RWPE2 (cell line): ENCODE results near the gene PLCL1.

Experiments used
- ATAC-seq: fragments of 200-7000 bp; cut with Tn5 transposase; 3 replicates; pipeline ENCODE4 v1.9.1; 2021; ENCODE audit warnings: low read depth
- DNase-seq: peaks from one replicate; pipeline ENCODE4 v3.0.0-alpha.2; 2020; ENCODE audit warnings: low spot score
- H3K27ac ChIP-seq: fragments of 450-650 bp; 2 replicates; pipeline ENCODE4 v1.5.1; 2017; ENCODE audit warnings: mild to moderate bottlenecking; ENCODE audit not compliant: poor library complexity, severe bottlenecking
- H3K27me3 ChIP-seq: fragments of 250-450 bp; sonication (Bioruptor Pico); 2 replicates; pipeline ENCODE4 v1.5.1; 2021; ENCODE audit warnings: mild to moderate bottlenecking, moderate library complexity; ENCODE audit not compliant: insufficient read depth, poor library complexity, severe bottlenecking
- H3K36me3 ChIP-seq: fragments of 250-450 bp; sonication (Bioruptor Pico); 2 replicates; pipeline ENCODE4 v1.5.1; 2020; ENCODE audit warnings: low read depth, mild to moderate bottlenecking, moderate library complexity
- H3K4me1 ChIP-seq: fragments of 250-450 bp; sonication (Bioruptor Pico); 2 replicates; pipeline ENCODE4 v1.5.1; 2021; ENCODE audit warnings: mild to moderate bottlenecking, moderate library complexity; ENCODE audit not compliant: insufficient read depth, poor library complexity, severe bottlenecking
- H3K4me3 ChIP-seq: fragments of 250-450 bp; sonication (Bioruptor Pico); 2 replicates; pipeline ENCODE4 v1.5.1; 2021; ENCODE audit warnings: mild to moderate bottlenecking, moderate library complexity; ENCODE audit not compliant: severe bottlenecking
- H3K9me3 ChIP-seq: fragments of 250-450 bp; sonication (Bioruptor Pico); 2 replicates; pipeline ENCODE4 v1.5.1; 2021; ENCODE audit warnings: mild to moderate bottlenecking, moderate library complexity; ENCODE audit not compliant: severe bottlenecking
- TF ChIP-seq, protein P1 (sequence below): fragments of 450-650 bp; IDR thresholded peaks from one replicate; pipeline ENCODE4 v1.5.1; 2017; ENCODE audit warnings: mild to moderate bottlenecking, moderate library complexity; ENCODE audit not compliant: poor library complexity, severe bottlenecking

PLCL1 gene

DNA sequence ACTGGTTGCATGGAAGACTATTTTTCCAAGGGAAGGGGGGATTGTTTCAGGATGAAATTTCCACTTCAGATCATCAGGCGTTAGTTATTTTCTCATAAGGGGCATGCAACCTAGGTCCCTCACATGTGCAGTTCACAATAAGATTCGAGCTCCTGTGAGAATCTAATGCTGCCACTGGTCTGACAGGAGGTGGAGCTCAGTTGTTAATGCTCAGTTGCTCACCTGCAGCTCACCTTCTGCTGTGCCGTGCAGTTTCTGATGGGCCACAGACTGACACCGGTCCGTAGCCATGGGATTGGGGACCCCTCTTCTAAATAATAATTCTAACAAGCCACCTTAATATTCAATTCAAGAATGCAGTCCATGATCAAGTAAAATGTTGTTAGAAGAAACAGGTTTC, 34.9 kb downstream of the PLCL1 start:
- ATAC-seq = no peak
- no peaks in the 10 kb centered on the region for H3K36me3 ChIP-seq

DNA sequence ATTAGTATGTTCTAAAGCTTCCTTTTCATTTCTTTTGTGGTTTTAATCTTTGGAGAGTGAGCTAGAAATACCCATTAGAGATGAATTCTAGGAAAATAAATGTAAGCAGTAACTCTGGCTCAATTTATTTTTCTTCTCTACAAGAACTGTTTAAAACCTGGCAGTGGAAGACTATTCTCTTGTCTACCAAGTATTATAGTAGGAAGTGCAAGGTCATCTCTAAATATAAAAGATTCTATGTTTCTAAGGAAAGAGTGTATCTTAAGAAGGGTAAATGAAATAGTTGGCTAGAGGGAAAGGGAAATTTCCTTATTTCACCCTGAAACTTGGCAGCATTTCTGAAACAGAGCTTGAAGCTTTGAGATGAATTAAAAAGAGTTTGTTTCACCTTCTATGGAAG, 35.5 kb downstream of the PLCL1 start:
- Histone ChIP-seq H3K4me3 (no peak overlapping the region), H3K9me3 (no peaks in the 10 kb centered on the region), H3K27ac (no peak overlapping the region), H3K27me3 (no peaks in the 10 kb centered on the region), H3K36me3 (no peaks in the 10 kb centered on the region), H3K4me1 (no peaks in the 10 kb centered on the region)
- ATAC-seq = no peak
- no peak for DNase-seq
- TF ChIP-seq, protein P1, sequence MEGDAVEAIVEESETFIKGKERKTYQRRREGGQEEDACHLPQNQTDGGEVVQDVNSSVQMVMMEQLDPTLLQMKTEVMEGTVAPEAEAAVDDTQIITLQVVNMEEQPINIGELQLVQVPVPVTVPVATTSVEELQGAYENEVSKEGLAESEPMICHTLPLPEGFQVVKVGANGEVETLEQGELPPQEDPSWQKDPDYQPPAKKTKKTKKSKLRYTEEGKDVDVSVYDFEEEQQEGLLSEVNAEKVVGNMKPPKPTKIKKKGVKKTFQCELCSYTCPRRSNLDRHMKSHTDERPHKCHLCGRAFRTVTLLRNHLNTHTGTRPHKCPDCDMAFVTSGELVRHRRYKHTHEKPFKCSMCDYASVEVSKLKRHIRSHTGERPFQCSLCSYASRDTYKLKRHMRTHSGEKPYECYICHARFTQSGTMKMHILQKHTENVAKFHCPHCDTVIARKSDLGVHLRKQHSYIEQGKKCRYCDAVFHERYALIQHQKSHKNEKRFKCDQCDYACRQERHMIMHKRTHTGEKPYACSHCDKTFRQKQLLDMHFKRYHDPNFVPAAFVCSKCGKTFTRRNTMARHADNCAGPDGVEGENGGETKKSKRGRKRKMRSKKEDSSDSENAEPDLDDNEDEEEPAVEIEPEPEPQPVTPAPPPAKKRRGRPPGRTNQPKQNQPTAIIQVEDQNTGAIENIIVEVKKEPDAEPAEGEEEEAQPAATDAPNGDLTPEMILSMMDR = no peak

More for the DNA sequence above, 34.9 kb downstream of the PLCL1 start:
- no peaks in the 10 kb centered on the region for H3K4me1 ChIP-seq
- no peak overlapping the region for H3K4me3 ChIP-seq
- no peak overlapping the region for H3K27ac ChIP-seq
- no peaks in the 10 kb centered on the region for H3K9me3 ChIP-seq
- H3K27me3 ChIP-seq = no peaks in the 10 kb centered on the region
- no peak for DNase-seq
- TF ChIP-seq, protein P1 = no peak

GRCh38 chr2:197846128-197846527, 41.7 kb downstream of the PLCL1 start:
- TF ChIP-seq, protein P1 = no peak
- Histone ChIP-seq H3K4me3 (no peak overlapping the region), H3K27ac (no peak overlapping the region), H3K9me3 (no peaks in the 10 kb centered on the region), H3K27me3 (no peaks in the 10 kb centered on the region), H3K36me3 (no peaks in the 10 kb centered on the region), H3K4me1 (no peaks in the 10 kb centered on the region)
- DNase-seq (no peak), ATAC-seq (no peak)

GRCh38 chr2:197846777-197847176, 42.4 kb downstream of the PLCL1 start:
- TF ChIP-seq, protein P1 = no peak
- Histone ChIP-seq H3K9me3 (no peaks in the 10 kb centered on the region), H3K4me3 (no peak overlapping the region), H3K4me1 (no peaks in the 10 kb centered on the region), H3K27me3 (no peaks in the 10 kb centered on the region), H3K27ac (no peak overlapping the region), H3K36me3 (no peaks in the 10 kb centered on the region)
- ATAC-seq = no peak
- DNase-seq = no peak

GRCh38 chr2:197847651-197848401, 43.4 kb downstream of the PLCL1 start:
- TF ChIP-seq, protein P1 = no peak
- Histone ChIP-seq H3K4me3 (no peak overlapping the region), H3K36me3 (no peaks in the 10 kb centered on the region), H3K27ac (no peak overlapping the region), H3K4me1 (no peaks in the 10 kb centered on the region), H3K27me3 (no peaks in the 10 kb centered on the region), H3K9me3 (no peaks in the 10 kb centered on the region)
- DNase-seq (no peak), ATAC-seq (no peak)
